ENCODE data around the gene TCF7L1.

Gene TCF7L1

DNA sequence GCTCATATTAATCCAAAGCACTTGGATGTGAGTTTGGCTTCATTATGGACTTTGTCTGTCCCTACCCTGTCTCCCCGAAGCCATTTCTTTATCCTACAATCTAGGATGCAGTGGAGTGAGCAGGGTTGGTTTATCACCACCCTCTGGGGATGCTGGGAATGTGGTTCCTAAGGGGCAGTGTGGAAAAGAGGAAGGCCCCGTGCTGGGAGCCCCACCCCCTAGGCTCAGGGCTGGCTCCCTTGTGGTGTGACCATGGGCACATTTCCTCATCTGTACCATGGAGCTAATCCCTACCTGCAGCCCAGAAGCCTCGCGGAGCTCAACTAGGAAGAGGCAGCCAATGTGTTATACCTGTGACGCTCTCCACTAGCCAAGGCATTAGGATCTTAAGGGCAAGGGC lies 102.1 kb downstream of the TCF7L1 start:
- Histone ChIP-seq H3K9me2 (ENCODE audit: low read depth, low read length) (no peaks in the 10 kb centered on the region), H3K9me3 (ENCODE audit: low read length) (no peaks in the 10 kb centered on the region), H3F3A (ENCODE audit: insufficient read depth, low read length) (no peaks in the 10 kb centered on the region), H3K36me3 (ENCODE audit: insufficient read depth, low read length) (no peaks in the 10 kb centered on the region), H3K79me2 (ENCODE audit: insufficient read depth, low read length) (no peaks in the 10 kb centered on the region), H3K27me3 (ENCODE audit: insufficient read depth, low read length) (no peaks in the 10 kb centered on the region), H4K20me1 (ENCODE audit: insufficient read depth, low read length) (no peaks in the 10 kb centered on the region), H3K9ac (ENCODE audit: low read length) (no peak overlapping the region), H3K4me3 (ENCODE audit: low read depth, low read length, poor library complexity, severe bottlenecking) (no peak overlapping the region), H2AFZ (ENCODE audit: low read length) (no peak overlapping the region), H3K4me1 (ENCODE audit: insufficient read depth, low read length, severe bottlenecking) (no peaks in the 10 kb centered on the region), H3K4me2 (ENCODE audit: low read length) (no peak overlapping the region), H3K27ac (ENCODE audit: low read depth, low read length, poor library complexity, severe bottlenecking) (no peak overlapping the region)
- TF ChIP-seq, protein P1, sequence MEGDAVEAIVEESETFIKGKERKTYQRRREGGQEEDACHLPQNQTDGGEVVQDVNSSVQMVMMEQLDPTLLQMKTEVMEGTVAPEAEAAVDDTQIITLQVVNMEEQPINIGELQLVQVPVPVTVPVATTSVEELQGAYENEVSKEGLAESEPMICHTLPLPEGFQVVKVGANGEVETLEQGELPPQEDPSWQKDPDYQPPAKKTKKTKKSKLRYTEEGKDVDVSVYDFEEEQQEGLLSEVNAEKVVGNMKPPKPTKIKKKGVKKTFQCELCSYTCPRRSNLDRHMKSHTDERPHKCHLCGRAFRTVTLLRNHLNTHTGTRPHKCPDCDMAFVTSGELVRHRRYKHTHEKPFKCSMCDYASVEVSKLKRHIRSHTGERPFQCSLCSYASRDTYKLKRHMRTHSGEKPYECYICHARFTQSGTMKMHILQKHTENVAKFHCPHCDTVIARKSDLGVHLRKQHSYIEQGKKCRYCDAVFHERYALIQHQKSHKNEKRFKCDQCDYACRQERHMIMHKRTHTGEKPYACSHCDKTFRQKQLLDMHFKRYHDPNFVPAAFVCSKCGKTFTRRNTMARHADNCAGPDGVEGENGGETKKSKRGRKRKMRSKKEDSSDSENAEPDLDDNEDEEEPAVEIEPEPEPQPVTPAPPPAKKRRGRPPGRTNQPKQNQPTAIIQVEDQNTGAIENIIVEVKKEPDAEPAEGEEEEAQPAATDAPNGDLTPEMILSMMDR (IDR thresholded peaks at IDR 0.05; ENCODE audit: low read length) = no peak
- no peak for TF ChIP-seq EZH2 (IDR thresholded peaks at IDR 0.05; ENCODE audit: borderline replicate concordance, low read length)

DNA sequence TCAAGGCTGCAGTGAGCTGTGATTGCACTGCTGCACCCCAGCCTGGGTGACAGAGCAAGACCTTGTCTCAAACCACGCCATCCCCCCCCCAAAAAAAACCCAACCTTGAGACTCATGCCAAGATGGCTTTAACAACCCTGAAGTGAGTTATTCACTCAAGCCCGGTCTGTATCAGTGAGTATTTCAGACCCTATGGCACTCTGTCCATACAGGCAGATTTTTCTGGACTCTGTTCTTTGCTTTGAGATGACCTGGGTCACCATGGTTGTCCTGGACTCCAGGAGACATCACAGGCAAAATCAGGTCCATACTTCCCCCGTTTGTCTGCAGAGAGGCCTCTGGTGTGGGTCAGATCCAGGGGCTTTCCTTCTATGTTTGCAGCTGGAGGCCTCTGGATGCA lies 102.9 kb downstream of the TCF7L1 start:
- Histone ChIP-seq H3K27me3 (ENCODE audit: insufficient read depth, low read length) (no peaks in the 10 kb centered on the region), H2AFZ (ENCODE audit: low read length) (no peak overlapping the region), H3K27ac (ENCODE audit: low read depth, low read length, poor library complexity, severe bottlenecking) (no peak overlapping the region), H3K9me3 (ENCODE audit: low read length) (no peaks in the 10 kb centered on the region), H4K20me1 (ENCODE audit: insufficient read depth, low read length) (no peaks in the 10 kb centered on the region), H3K4me2 (ENCODE audit: low read length) (no peak overlapping the region), H3K36me3 (ENCODE audit: insufficient read depth, low read length) (no peaks in the 10 kb centered on the region), H3F3A (ENCODE audit: insufficient read depth, low read length) (no peaks in the 10 kb centered on the region), H3K9ac (ENCODE audit: low read length) (no peak overlapping the region), H3K9me2 (ENCODE audit: low read depth, low read length) (no peaks in the 10 kb centered on the region), H3K4me3 (ENCODE audit: low read depth, low read length, poor library complexity, severe bottlenecking) (no peak overlapping the region), H3K79me2 (ENCODE audit: insufficient read depth, low read length) (no peaks in the 10 kb centered on the region), H3K4me1 (ENCODE audit: insufficient read depth, low read length, severe bottlenecking) (no peaks in the 10 kb centered on the region)
- no peak for TF ChIP-seq EZH2 (IDR thresholded peaks at IDR 0.05; ENCODE audit: borderline replicate concordance, low read length)
- TF ChIP-seq, protein P1 (IDR thresholded peaks at IDR 0.05; ENCODE audit: low read length) = no peak

DNA sequence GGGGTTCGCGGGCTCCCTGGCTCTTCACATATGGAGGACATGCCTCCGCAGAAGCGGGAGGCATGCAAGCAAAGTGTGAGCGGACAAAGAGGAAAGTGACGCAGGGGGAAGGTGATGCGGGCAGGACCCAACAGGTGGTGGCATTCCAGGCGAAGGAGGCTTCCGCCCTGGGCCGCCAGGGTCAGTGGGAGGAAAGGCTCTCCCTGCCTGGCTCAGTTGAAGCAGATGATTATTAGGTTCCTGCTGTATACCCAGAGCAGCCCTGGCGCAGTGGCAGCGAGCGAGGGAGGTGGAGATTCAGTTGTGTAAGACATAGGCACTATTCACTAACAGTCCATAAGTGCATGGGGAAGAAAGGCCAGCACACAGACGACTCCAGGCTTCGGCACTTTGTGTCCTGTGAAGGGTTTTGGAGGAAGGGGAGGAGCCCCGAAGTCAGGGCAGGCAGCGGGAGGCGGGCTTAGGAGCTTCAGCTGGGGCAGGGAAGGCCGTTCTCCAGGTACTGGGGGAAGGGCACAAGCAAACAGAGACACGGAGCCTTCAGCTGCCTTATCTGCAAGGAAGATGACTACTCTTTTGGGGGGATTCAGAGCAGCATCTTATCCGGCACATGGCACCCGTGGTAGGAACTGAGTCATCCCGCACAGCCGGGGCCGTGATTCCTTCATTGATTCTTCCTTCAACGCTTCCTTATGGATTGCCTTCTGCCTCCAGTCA lies 104.8 kb downstream of the TCF7L1 start:
- Histone ChIP-seq H4K20me1 (ENCODE audit: insufficient read depth, low read length) (no peaks in the 10 kb centered on the region), H3K9me3 (ENCODE audit: low read length) (no peaks in the 10 kb centered on the region), H3K27ac (ENCODE audit: low read depth, low read length, poor library complexity, severe bottlenecking) (no peak overlapping the region), H2AFZ (ENCODE audit: low read length) (no peak overlapping the region), H3K27me3 (ENCODE audit: insufficient read depth, low read length) (no peaks in the 10 kb centered on the region), H3K36me3 (ENCODE audit: insufficient read depth, low read length) (no peaks in the 10 kb centered on the region), H3K9ac (ENCODE audit: low read length) (no peak overlapping the region), H3K4me2 (ENCODE audit: low read length) (no peak overlapping the region), H3K4me3 (ENCODE audit: low read depth, low read length, poor library complexity, severe bottlenecking) (no peak overlapping the region), H3K79me2 (ENCODE audit: insufficient read depth, low read length) (no peaks in the 10 kb centered on the region), H3K9me2 (ENCODE audit: low read depth, low read length) (no peaks in the 10 kb centered on the region), H3F3A (ENCODE audit: insufficient read depth, low read length) (no peaks in the 10 kb centered on the region), H3K4me1 (ENCODE audit: insufficient read depth, low read length, severe bottlenecking) (no peaks in the 10 kb centered on the region)
- TF ChIP-seq, protein P1 (IDR thresholded peaks at IDR 0.05; ENCODE audit: low read length) = no peak
- no peak for TF ChIP-seq EZH2 (IDR thresholded peaks at IDR 0.05; ENCODE audit: borderline replicate concordance, low read length)

All from OCI-LY1 (cell line).